Embryonic facial prominence (tissue), 1 donor: ENCODE data around the gene LPP.
"Not testable (repeated sequence)": the region's sequence is repeated elsewhere in the genome, so short reads cannot be mapped to it uniquely, and the experiment has no call there.

Source experiments
- DNase-seq: peaks from one replicate; pipeline ENCODE4 v3.0.0-alpha.2; 2016; ENCODE audit errors: extremely low spot score

The LPP gene, protein sequence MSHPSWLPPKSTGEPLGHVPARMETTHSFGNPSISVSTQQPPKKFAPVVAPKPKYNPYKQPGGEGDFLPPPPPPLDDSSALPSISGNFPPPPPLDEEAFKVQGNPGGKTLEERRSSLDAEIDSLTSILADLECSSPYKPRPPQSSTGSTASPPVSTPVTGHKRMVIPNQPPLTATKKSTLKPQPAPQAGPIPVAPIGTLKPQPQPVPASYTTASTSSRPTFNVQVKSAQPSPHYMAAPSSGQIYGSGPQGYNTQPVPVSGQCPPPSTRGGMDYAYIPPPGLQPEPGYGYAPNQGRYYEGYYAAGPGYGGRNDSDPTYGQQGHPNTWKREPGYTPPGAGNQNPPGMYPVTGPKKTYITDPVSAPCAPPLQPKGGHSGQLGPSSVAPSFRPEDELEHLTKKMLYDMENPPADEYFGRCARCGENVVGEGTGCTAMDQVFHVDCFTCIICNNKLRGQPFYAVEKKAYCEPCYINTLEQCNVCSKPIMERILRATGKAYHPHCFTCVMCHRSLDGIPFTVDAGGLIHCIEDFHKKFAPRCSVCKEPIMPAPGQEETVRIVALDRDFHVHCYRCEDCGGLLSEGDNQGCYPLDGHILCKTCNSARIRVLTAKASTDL

DNA sequence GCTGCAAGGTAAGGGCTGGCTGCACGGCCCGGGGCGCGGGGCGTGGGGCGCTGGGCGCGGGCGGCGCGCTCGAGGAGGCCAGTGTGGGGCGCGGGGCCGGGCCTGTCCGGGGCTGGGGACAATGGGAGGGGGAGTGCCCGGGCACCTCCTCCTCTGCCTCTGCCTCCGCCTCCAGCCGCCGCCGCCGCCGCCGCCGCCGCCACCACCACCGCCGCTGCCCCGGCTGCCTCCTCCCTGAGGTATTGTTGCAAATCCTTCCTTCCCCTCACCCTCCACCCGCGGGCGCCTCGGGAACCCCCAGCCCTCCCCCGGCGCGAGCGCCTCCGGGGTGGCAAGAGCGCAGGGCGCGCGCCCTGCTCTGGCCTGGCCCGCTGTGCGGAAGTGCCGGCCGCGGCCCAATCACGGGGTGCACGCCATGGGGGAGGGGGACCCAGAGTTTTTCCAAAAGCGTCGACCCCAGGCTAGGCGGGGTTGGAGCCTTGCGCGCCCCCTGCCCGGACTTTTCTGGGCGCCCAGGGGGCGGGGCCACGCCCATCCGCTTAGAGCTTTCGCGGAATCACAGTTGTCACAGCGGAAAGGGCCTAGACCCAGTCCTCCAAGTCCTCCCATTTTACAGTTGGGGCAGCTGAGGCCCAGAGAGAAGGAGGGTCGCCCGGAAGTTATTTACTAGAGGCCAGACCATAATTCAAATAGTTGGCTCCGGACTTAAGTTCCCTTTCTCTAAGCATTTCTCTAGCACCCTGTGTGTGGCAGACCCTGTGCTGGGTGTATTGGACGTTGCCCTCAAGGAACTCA lies at the start of gene LPP:
Gene LPP, plus strand, starts transcription at position 144 of the 795 bp plus-strand sequence. CDS start 251,964 bp downstream, outside the sequence.
- peak; percentile 31 for DNase-seq

DNA sequence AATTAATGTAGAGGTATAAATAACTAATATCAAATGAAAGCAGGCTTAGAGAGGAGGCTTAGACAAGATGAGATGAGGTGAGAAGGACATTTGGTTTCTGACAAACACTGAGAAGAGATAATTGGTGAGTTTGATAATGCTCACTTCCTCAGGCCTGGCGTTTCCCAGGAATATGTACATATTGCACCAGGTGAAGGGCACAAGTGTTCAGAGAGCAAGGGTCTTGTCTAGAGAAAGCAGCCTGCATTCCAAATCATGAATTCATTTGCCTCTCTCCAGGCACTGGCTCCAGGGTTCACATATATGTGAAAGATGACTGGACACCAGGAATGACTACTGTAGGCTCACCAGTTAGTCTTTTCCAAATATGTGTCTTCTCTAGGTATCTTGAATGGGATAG lies 48.0 kb upstream of the LPP start:
- no peak for DNase-seq

DNA sequence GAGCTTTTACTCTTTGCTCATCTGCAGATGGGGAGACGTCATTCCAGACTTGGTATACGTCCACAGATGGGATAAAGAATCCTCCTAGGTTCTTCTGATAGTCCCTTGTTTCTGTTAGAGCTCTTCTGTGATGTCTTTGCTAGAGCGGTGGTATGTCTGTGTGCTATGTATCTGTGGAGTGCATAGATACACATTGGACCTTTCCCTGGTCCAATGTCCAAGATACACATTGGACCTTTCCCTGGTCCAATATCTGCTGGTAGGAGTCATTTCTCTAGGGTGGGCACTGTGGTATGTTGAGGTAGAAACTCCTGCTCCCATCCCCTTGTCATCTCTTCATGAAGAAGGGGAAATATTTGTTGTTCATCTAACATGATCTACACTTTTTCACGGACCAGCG lies 47.5 kb upstream of the LPP start:
- DNase-seq, result no peak

DNA sequence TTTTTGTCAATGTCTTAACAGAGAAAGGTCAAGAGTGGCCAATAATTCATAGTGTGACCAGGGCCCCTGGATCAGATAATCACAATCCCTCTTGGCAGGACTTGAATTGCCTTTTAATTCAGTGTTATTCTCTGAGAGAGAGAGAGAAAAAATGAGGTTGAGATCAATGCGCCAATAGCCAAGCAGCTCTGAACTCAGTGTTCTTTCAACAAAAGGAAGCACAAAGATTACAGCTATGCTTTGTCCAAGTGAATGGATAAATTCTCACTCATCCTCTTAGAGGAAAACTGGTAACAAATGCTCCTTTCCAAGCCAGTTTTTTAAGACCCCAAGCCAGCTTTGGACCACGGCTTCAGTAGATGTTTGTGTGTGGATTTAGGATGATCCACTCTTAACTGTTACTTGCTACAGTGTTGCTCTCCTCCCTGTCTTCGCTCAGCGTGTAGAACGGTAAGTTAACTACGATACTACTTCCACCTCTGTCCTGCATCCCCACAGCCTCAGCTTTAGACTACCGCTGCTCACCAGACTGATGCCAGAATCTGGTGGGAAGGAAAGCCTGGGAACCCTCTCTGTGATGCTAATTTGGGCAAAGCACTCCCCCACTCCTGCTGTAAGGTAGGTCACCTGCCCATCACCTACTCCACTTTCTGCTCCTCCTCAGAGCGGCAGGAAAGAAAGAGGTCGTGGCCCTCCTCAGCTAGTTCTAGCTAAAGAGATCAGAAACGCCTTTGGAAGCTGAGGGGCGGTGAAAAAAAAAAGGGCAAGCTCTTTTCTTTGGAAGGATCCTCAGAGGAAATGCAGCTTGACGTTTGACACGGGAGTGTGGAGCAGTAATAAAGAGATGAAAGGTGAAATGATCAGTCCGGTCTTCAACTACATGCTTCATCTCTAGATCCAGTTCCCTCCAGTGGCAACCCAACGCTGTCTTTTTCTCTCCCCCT lies 46.8 kb upstream of the LPP start:
- DNase-seq, result no peak

DNA sequence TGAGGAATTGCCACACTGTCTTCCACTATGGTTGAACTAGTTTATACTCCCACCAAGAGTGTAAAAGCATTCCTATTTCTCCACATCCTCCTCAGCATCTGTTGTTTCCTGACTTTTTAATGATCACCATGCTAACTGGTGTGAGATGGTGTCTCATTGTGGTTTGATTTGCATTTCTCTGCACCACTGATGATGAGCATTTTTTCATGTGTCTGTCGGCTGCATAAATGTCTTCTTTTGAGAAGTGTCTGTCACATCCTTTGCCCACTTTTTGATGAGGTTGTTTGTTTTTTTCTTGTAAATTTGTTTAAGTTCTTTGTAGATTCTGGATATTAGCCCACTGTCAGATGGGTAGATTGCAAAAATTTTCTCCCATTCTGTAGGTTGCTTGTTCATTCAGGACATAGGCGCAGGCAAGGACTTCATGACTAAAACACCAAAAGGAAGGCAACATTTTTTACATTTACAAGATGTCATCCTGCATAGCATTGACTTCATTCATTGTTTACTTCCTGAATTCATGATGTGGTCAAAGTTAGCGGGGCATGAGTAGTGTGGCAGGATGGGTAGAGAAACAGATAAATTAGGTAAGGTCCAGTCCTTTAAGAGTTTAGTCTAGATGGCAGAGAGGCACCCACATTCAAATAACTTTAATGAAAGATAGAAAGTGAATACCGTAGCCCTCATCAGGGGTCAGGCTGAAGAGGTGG lies 45.1 kb upstream of the LPP start:
- DNase-seq, result no peak

DNA sequence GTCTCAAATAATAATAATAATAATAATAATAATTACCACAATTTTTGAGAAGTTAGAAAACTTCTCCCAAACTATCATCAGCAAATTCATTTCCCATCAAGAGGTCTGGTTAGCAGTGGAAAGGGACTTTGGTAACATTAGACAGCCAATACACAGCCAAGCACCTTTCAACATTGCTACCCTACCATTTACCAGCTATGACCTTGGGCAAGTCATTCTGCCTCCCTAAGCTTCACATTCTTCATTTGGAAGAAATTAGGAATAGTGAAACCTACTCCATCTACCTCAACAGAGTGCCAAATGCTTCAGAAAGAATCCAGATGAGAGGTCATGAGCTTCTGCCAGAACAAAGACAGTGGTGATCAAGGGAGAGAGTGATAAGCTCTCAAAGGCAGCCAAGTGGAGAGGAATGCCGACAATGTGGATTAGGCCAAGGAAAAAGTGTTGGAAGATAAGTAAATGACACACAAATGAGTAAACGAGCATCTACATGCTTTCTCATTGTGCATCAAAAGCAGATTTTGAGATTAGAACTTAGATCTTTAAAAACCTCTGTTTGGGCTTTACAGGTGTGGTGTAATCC lies 42.9 kb upstream of the LPP start:
- no peak for DNase-seq

DNA sequence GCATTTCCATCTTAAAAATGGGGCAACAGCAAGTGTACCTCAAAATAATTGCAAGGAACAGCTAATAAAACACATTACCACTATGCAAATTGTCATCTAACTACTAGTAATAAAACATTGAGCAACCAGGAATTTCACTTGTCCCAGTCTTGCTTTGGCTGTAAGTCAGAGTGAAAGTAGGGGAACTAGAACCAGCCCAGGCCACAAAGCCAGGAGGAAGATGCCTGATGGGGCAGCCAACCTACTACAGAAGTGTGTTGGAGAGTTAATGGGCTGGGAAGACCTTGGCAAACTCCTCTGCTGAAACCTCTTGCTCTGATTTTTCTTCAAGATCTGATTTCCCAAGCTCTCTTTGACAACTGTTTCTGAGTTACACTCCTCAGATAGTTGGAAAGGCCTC lies 40.2 kb upstream of the LPP start:
- DNase-seq, result no peak

DNA sequence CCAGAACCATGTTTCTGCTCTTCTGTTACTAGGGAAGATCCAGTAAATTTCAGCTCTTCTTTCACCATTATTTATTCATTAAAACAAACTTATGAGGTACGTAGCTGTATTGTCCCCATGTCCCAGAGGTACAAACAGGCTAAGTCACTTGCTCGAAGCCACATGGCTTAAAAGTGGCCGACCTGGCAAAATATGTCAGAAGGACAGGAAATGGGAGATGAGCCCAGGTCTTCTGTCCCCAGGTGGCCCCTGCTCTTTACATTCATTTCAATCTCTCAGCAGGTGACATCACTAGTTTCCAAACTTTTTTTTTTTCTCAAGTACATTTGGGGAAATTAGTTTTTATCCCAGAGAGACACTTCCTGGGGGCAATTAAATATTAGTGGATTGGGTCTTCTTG lies 34.1 kb upstream of the LPP start:
- DNase-seq, result no peak

DNA sequence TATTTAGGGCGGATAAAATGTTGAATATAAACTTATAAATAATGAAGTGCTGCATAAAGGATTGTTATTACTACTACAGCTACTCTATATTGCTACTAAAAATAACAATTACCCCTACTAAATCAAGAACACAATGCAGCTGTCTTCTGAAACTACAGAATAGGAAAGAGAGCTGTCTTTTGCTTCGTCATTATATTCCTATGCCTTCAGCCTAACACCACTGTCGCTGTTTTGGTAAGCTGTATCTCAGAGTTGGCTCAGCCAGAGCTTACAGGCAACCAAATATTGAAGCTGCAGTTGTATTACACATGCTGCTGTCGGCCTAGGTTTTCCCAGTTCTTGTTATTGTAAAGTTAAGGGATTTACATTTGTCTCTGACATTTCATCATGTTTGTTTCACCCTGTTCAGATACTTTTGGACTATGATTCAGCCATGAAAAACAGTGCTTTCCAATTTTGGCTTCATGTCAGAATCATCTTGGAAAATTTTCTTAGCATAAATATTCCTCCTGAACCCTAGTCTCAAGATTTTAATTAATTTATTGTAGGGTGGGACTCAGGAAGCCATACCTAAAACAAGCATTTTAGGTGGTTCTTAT lies 31.3 kb upstream of the LPP start:
- no peak for DNase-seq

DNA sequence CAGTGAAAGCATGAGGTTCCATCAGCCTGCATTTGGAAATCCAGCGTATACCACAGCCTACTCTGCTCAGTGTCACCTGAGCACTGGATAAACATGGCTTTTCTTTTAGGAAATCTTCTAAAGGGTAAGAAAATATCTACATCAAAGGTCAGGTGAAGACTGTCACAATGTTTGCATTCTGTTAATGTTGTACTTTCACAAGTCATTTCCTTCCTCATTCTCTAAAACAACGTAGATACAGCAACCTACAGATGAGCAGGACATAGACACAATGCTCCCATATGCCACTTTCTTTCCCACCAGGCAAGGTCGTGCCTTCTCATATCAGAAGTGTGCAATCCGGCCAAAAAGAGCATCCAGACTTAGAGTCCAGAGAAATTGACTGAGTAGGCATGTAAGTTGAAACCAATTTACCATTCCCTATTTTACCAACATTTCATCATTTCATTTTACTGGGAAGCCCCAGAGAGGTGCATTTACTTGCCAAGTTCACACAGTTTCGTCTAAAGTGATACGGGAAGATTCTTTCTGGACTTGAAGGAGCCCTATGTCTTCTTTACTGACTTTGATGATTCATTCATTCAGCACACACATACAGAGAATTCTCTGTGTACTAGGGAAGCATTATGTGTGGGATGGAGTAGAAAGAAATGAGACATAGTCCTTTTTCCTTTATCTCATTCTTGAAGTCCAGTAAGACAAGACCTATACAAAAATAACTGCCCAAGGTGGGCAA lies 30.6 kb upstream of the LPP start:
- no peak for DNase-seq

DNA sequence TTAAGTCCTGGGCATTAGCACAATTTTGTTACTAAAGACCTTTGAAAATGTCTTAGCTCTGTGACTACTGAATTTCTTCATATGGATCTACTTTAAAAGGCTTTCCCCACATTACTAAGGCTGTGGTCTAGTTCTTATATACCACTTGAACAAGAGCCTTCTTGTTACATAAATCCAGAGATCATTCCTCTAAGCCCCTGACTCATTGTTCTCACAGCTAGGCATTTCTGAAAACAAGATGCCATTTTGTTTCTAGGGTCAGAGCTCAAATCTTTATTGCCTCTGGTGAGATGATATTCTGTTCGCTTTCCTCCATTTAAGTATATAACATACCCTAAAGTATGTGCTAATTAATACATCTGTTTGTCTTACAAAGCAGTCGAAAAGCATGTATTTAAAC lies 29.8 kb upstream of the LPP start:
- no peak for DNase-seq

DNA sequence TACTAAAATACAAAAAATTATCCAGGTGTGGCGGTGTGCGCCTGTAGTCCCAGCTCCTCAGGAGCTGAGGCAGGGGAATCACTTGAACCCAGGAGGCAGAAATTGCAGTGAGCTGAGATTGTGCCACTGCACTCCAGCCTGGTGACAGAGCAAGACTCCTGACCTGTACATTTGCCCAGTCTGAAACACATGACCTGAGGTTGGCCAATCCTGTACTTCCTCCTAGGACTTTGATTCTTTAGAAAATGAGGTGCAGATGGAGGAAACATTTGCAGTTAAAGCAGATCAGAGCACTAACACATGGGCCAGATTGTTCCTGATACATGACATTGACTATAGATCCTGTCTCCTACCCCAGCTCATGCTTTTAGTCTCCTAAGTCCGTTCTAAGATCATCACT lies 28.9 kb upstream of the LPP start:
- no peak for DNase-seq

DNA sequence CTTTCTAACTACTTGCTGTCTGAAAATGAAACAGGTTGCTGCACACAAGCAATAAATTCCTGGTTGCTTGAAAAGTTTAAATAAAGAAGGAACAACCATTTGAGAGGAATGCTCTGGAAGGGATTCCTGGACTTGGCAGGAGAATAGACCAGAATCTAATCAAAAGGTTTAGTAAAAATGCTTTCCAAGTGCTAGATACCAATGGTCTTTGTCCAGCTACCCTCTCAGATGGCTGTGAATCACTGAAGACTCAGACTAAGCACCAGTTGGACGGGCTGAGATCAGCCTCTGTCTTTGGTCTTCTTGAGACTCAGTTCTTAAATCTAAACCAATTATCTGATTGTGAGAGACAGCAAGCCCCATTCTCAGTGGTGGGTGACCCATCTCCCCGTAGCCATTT lies 27.7 kb upstream of the LPP start:
- DNase-seq, result no peak

DNA sequence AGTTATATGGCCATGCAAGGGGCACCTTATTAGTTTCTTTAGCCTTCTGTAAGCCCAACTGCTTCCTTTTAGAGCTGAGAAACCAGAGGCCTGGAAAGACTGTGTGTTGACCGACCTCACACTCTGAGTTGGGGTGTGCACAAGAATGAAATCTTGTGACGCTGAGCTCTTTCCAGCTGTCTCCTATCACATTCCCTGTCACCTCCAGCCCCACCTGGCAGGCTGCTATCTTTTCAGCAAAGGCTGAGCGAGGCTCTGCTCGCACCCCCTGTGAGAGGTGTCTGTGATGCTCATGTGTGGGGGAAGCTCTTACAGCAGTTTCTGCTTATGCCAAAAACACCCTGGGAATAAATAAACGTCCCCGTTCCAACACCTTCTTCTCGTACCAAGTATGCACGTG lies 27.0 kb upstream of the LPP start:
- no peak for DNase-seq

DNA sequence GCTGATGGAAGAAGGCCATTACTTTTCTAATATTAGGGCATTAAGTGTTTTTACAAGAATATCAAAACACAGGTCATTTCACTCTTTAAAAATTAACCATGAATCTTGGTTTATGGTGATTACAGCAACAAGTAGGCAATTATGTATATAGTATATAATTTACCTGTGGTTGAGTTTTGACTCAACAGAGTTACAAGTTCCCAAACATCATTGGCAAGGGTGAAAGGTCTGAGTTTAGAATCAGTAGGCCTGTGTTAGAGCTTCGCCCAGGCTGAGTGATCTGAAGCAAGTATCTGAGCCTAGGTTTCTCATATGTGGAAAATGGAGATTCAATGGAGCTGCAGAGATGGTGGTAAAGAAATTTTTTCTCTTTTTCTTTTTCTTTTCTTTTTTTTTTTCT lies 25.1 kb upstream of the LPP start:
- DNase-seq, result no peak

DNA sequence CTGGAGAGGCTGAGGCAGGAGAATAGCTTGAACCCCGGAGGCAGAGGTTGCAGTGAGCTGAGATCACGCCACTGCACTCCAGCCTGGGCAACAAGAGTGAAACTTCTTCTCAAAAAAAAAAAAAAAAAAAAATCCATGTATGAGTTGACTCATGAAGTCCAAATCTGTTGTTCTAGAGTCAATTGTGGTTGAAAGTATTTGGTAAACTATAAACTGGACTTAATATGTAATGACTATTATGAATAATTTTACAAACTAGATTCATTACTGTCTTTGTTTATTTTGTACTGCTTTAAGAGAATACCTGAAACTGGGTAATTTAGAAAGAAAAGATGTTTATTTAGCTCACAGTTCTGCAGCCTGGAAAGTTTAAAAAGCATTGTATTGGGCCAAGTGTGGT lies 22.9 kb upstream of the LPP start:
- DNase-seq, result not testable (repeated sequence)

DNA sequence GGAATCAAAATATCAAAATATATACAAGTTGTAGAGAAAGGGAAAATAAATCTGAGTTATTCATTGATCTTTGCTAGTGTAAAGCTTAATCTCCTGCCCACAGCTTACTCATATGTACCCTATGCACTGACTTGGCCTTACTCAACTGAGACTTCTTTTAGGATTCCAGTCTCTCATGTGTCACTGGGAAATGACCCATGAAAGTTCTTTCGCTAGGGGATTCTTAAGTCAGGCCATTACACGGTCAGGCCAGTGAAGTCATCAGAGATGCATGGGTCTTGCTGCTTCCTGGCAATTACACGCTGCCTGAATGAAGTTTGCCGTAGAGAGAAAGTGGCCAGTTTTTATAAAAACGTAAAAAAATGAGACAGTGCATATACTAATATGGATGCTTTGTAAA lies 20.7 kb upstream of the LPP start:
- DNase-seq, result no peak

DNA sequence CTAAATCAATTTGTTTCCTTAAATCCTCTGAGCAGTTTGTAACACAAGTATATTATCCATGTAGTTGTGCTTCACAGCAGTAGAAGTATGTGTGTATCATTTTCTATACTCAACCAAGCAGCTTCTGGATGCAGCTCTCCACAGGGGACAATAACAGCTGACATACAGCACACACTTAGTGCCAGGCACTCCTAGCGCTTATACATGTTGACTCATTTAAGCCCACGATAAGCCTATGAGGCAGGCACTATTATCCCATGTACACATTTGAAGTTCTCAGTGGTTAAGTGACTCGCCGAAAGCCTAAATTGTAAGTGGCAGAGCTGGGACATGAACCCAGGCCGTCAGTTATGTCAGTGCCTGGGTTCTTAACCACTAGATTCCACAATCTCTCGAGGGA lies 20.3 kb upstream of the LPP start:
- DNase-seq, result no peak

DNA sequence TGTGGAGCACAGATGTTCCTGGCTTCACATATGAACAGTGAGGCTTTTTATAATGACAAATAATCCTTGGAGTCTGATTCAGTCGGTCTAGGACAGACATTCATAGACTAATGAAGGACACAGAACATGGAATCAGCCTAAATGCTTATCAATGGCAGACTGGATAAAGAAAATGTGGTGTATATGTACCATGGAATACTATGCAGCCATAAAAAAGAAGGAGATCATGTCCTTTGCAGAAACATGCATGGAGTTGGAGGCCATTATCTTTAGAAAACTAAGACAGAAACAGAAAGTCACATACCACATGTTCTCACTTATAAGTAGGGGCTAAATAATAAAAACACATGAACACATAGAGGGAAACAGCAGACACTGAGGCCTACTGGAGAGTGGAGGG lies 19.9 kb upstream of the LPP start:
- no peak for DNase-seq

DNA sequence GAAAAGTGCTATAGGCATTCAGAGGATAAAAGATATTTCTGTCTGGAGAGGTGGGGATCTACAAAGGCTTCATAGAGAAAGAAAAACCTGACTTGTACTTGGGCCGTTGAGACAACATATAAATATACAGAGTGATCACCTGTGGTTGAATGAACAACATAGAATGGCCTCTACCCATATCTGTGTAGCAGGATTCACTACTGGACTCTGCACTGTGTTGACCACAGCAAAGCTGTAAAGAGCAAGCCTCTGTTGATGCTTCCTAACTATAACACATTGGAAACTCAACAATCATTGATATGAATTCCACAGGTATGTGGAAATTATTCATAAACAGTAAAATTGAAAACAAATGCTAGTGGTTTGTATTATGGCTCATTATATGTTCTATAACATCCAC lies 19.1 kb upstream of the LPP start:
- DNase-seq, result no peak
